Cerebellar cortex (tissue), 1 donor: ENCODE data around the gene MAN1C1.
A peak's percentile ranks its signal among the peaks of the same experiment; 100 is the strongest.
"Not testable (repeated sequence)": the region's sequence is repeated elsewhere in the genome, so short reads cannot be mapped to it uniquely, and the experiment has no call there.

Experiments used
- DNase-seq: peaks from one replicate; pipeline ENCODE4 v3.0.0-alpha.2; 2015; ENCODE audit warnings: low spot score

Gene MAN1C1

GRCh38 chr1:25636141-25636540 lies 19.6 kb downstream of the MAN1C1 start:
- not testable (repeated sequence) for DNase-seq

GRCh38 chr1:25640646-25641328 lies 24.2 kb downstream of the MAN1C1 start:
- DNase-seq = no peak

- DNase-seq = no peak
Observed at GRCh38 chr1:25641329-25641725, 24.7 kb downstream of the MAN1C1 start.

- DNase-seq = peak; percentile 50
Observed at GRCh38 chr1:25641931-25642573, 25.5 kb downstream of the MAN1C1 start.

- DNase-seq = peak; percentile 71
Observed at GRCh38 chr1:25642574-25643108, 26.1 kb downstream of the MAN1C1 start.

GRCh38 chr1:25643929-25644328 lies 27.3 kb downstream of the MAN1C1 start:
- no peak for DNase-seq

GRCh38 chr1:25644962-25645361 lies 28.4 kb downstream of the MAN1C1 start:
- DNase-seq = no peak

- DNase-seq = no peak
Observed at GRCh38 chr1:25645637-25646400, 29.2 kb downstream of the MAN1C1 start.

GRCh38 chr1:25647106-25647505 lies 30.5 kb downstream of the MAN1C1 start:
- no peak for DNase-seq

- no peak for DNase-seq
Observed at GRCh38 chr1:25647863-25648262, 31.3 kb downstream of the MAN1C1 start.

- no peak for DNase-seq
Observed at GRCh38 chr1:25648681-25649440, 32.3 kb downstream of the MAN1C1 start.

GRCh38 chr1:25649505-25650288 lies 33.1 kb downstream of the MAN1C1 start:
- no peak for DNase-seq

GRCh38 chr1:25650289-25650576 lies 33.6 kb downstream of the MAN1C1 start:
- DNase-seq = no peak

GRCh38 chr1:25651036-25651640 lies 34.5 kb downstream of the MAN1C1 start:
- no peak for DNase-seq

- DNase-seq = no peak
Observed at GRCh38 chr1:25651824-25652741, 35.5 kb downstream of the MAN1C1 start.

- DNase-seq = no peak
Observed at GRCh38 chr1:25653558-25653957, 37.0 kb downstream of the MAN1C1 start.

GRCh38 chr1:25654109-25654660 lies 37.6 kb downstream of the MAN1C1 start:
- no peak for DNase-seq

- no peak for DNase-seq
Observed at GRCh38 chr1:25657121-25657882, 40.7 kb downstream of the MAN1C1 start.
